ENCODE data around the gene LSM14A.

- TF ChIP-seq SKI (IDR thresholded peaks at IDR 0.05; ENCODE audit: partially characterized antibody) (no peak), ZNF619 (CRISPR knock-in tag; IDR thresholded peaks at IDR 0.05) (no peak), ZSCAN21 (CRISPR knock-in tag; IDR thresholded peaks at IDR 0.05; ENCODE audit: borderline replicate concordance) (no peak), CHD2 (IDR thresholded peaks at IDR 0.05; ENCODE audit: low read depth, low read length) (no peak), JUN (CRISPR knock-in tag; IDR thresholded peaks at IDR 0.05) (no peak), ONECUT2 (CRISPR knock-in tag; IDR thresholded peaks at IDR 0.05) (no peak), IRF9 (CRISPR knock-in tag; IDR thresholded peaks at IDR 0.05; ENCODE audit: borderline replicate concordance) (no peak), CTCF (CRISPR knock-in tag; IDR thresholded peaks at IDR 0.05) (no peak), ZNF639 (CRISPR knock-in tag; conservative IDR thresholded peaks at IDR 0.05) (no peak), CHD4 (IDR thresholded peaks at IDR 0.05; ENCODE audit: borderline replicate concordance, low read length) (no peak), EZH2 (conservative IDR thresholded peaks at IDR 0.05; ENCODE audit: low read depth, low read length) (no peak), ZNF589 (CRISPR knock-in tag; conservative IDR thresholded peaks at IDR 0.05) (no peak), TARDBP (CRISPR knock-in tag; IDR thresholded peaks at IDR 0.05) (no peak)
These were observed 89.2 kb downstream of the LSM14A start for GRCh38 chr19:34261334-34262109.
